WTC11 (cell line): ENCODE data around the gene CACUL1. TPM values are rescaled to one million over a fixed set of nuclear protein-coding genes. Genes with fewer than 3 reads are reported as not detected.

Experiments used
- ATAC-seq: fragments of 200-7000 bp; cut with Tn5 transposase; 2 replicates; pipeline ENCODE4 v1.10.0; 2021; ENCODE audit warnings: mild to moderate bottlenecking, moderate library complexity
- CTCF ChIA-PET: fragments of 300-600 bp; sonication (Branson Sonifier 250); formaldehyde crosslinking; loops from one replicate; lab custom pipeline; 2021; ENCODE audit warnings: antibody characterized with exemption; lab: Charles Lee
- POLR2A ChIA-PET: fragments of 350-600 bp; sonication (Branson Sonifier 250); formaldehyde crosslinking; loops from one replicate; lab custom pipeline; 2021; ENCODE audit warnings: antibody characterized with exemption; lab: Charles Lee
- DNase-seq: peaks from one replicate; pipeline ENCODE4 v3.0.0; 2021; ENCODE audit warnings: low spot score
- H3K27ac Mint-ChIP-seq: 2 replicates; pipeline ENCODE4 v1.8.0; 2021; ENCODE audit warnings: mixed read lengths
- H3K27me3 Mint-ChIP-seq: 2 replicates; pipeline ENCODE4 v1.8.0; 2021; ENCODE audit warnings: low read depth, mild to moderate bottlenecking, moderate library complexity, mixed read lengths
- H3K36me3 Mint-ChIP-seq: 2 replicates; pipeline ENCODE4 v1.8.0; 2021; ENCODE audit warnings: mixed read lengths
- H3K4me1 Mint-ChIP-seq: 2 replicates; pipeline ENCODE4 v1.8.0; 2022; ENCODE audit warnings: mixed read lengths
- H3K4me3 Mint-ChIP-seq: 2 replicates; pipeline ENCODE4 v1.8.0; 2021; ENCODE audit warnings: mild to moderate bottlenecking, moderate library complexity, mixed read lengths
- H3K9me3 Mint-ChIP-seq: 2 replicates; pipeline ENCODE4 v1.8.0; 2021; ENCODE audit warnings: mixed read lengths
- CREB1 ChIP-seq: sonication (generic); formaldehyde crosslinking; IDR thresholded peaks from 2 replicates; pipeline ENCODE4 v1.8.0; 2023; ENCODE audit warnings: mild to moderate bottlenecking, missing genetic modification reagents
- FOXP4 ChIP-seq: sonication (generic); formaldehyde crosslinking; IDR thresholded peaks from 2 replicates; pipeline ENCODE4 v1.8.0; 2022; ENCODE audit warnings: mild to moderate bottlenecking, missing genetic modification reagents
- GTF2I ChIP-seq: fragments of 250-450 bp; sonication (Bioruptor Pico); conservative IDR thresholded peaks from 2 replicates; pipeline ENCODE4 v1.4.0; 2021; ENCODE audit warnings: mild to moderate bottlenecking
- JAZF1 ChIP-seq: fragments of 250-450 bp; sonication (Bioruptor Pico); IDR thresholded peaks from 2 replicates; pipeline ENCODE4 v1.9.0; 2021; ENCODE audit warnings: moderate library complexity, mild to moderate bottlenecking, inconsistent platforms
- MXD4 ChIP-seq: fragments of 250-450 bp; sonication (Bioruptor Pico); IDR thresholded peaks from 2 replicates; pipeline ENCODE4 v1.8.0; 2021; ENCODE audit warnings: mild to moderate bottlenecking, moderate library complexity, borderline replicate concordance
- NFE2L1 ChIP-seq: sonication (generic); formaldehyde crosslinking; IDR thresholded peaks from 2 replicates; pipeline ENCODE4 v1.8.1; 2023; ENCODE audit warnings: missing genetic modification reagents
- NR2C2 ChIP-seq: sonication (generic); formaldehyde crosslinking; IDR thresholded peaks from 2 replicates; pipeline ENCODE4 v1.8.0; 2022; ENCODE audit warnings: mild to moderate bottlenecking, missing genetic modification reagents
- PRDM15 ChIP-seq: sonication (generic); formaldehyde crosslinking; IDR thresholded peaks from 2 replicates; pipeline ENCODE4 v1.8.0; 2022; ENCODE audit warnings: missing genetic modification reagents
- SP1 ChIP-seq: sonication (generic); formaldehyde crosslinking; conservative IDR thresholded peaks from 2 replicates; pipeline ENCODE4 v1.8.1; 2022; ENCODE audit warnings: missing genetic modification reagents
- TCF7 ChIP-seq: sonication (generic); formaldehyde crosslinking; IDR thresholded peaks from 2 replicates; pipeline ENCODE4 v1.8.0; 2022; ENCODE audit warnings: mild to moderate bottlenecking, low read depth, missing genetic modification reagents, moderate library complexity
- ZBTB43 ChIP-seq: sonication (generic); formaldehyde crosslinking; IDR thresholded peaks from 2 replicates; pipeline ENCODE4 v1.8.1; 2023; ENCODE audit warnings: mild to moderate bottlenecking, missing genetic modification reagents
- ZNF121 ChIP-seq: sonication (generic); formaldehyde crosslinking; IDR thresholded peaks from 2 replicates; pipeline ENCODE4 v1.8.0; 2023; ENCODE audit warnings: missing genetic modification reagents
- ZNF263 ChIP-seq: sonication (generic); formaldehyde crosslinking; IDR thresholded peaks from 2 replicates; pipeline ENCODE4 v1.8.1; 2022; ENCODE audit warnings: low read depth, mild to moderate bottlenecking, moderate library complexity, missing genetic modification reagents
- ZNF423 ChIP-seq: fragments of 250-450 bp; sonication (Bioruptor Pico); IDR thresholded peaks from 2 replicates; pipeline ENCODE4 v2.1.2; 2022; ENCODE audit warnings: mild to moderate bottlenecking, moderate library complexity
- total RNA-seq: library from RNA; stranded (reverse); gene quantifications from 3 replicates; pipeline ENCODE4 v1.2.3, GENCODE V29; 2021
- TF ChIP-seq, protein P1 (sequence below): fragments of 200-600 bp; IDR thresholded peaks from 2 replicates; pipeline ENCODE4 v1.8.0; 2022; ENCODE audit warnings: antibody characterized with exemption
- TF ChIP-seq, protein P2 (sequence below): sonication (generic); formaldehyde crosslinking; IDR thresholded peaks from 2 replicates; pipeline ENCODE4 v1.8.1; 2023; ENCODE audit warnings: mild to moderate bottlenecking, moderate library complexity, missing genetic modification reagents
- TF ChIP-seq, protein P3 (sequence below): fragments of 250-450 bp; sonication (Bioruptor Pico); IDR thresholded peaks from 2 replicates; pipeline ENCODE4 v1.9.0; 2021; ENCODE audit warnings: mild to moderate bottlenecking
- TF ChIP-seq, protein P4 (sequence below): fragments of 250-450 bp; sonication (Bioruptor Pico); IDR thresholded peaks from 2 replicates; pipeline ENCODE4 v1.9.0; 2021; ENCODE audit warnings: moderate library complexity, mild to moderate bottlenecking, inconsistent platforms, borderline replicate concordance
- TF ChIP-seq, protein P5 (sequence below): fragments of 250-450 bp; sonication (Bioruptor Pico); IDR thresholded peaks from 2 replicates; pipeline ENCODE4 v1.8.0; 2021; ENCODE audit warnings: mild to moderate bottlenecking

CACUL1 gene
- total RNA-seq, 1 experiment from 2014 or later = 41.5 TPM

- TF ChIP-seq, protein P1, sequence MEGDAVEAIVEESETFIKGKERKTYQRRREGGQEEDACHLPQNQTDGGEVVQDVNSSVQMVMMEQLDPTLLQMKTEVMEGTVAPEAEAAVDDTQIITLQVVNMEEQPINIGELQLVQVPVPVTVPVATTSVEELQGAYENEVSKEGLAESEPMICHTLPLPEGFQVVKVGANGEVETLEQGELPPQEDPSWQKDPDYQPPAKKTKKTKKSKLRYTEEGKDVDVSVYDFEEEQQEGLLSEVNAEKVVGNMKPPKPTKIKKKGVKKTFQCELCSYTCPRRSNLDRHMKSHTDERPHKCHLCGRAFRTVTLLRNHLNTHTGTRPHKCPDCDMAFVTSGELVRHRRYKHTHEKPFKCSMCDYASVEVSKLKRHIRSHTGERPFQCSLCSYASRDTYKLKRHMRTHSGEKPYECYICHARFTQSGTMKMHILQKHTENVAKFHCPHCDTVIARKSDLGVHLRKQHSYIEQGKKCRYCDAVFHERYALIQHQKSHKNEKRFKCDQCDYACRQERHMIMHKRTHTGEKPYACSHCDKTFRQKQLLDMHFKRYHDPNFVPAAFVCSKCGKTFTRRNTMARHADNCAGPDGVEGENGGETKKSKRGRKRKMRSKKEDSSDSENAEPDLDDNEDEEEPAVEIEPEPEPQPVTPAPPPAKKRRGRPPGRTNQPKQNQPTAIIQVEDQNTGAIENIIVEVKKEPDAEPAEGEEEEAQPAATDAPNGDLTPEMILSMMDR = 0 out of 2 replicates have a peak, but pooled peaks have one; percentile 43
- TF ChIP-seq, protein P2, sequence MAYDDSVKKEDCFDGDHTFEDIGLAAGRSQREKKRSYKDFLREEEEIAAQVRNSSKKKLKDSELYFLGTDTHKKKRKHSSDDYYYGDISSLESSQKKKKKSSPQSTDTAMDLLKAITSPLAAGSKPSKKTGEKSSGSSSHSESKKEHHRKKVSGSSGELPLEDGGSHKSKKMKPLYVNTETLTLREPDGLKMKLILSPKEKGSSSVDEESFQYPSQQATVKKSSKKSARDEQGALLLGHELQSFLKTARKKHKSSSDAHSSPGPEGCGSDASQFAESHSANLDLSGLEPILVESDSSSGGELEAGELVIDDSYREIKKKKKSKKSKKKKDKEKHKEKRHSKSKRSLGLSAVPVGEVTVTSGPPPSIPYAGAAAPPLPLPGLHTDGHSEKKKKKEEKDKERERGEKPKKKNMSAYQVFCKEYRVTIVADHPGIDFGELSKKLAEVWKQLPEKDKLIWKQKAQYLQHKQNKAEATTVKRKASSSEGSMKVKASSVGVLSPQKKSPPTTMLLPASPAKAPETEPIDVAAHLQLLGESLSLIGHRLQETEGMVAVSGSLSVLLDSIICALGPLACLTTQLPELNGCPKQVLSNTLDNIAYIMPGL = no peak
- ATAC-seq (peak; percentile 98), DNase-seq (peak; percentile 63)
- CTCF ChIA-PET = interaction anchor here (0.6 to 3.0 kb wide), 15 partner anchors 8 to 146 kb away, joined by 3 to 31 read pairs (median 4); partner anchors contain the start of genes CACUL1 and PRLHR
- Mint-ChIP-seq H3K36me3 (peaks cover 7% of the 10 kb centered on the region), H3K27me3 (no peaks in the 10 kb centered on the region), H3K4me3 (no peak overlapping the region), H3K4me1 (no peaks in the 10 kb centered on the region), H3K27ac (no peak overlapping the region), H3K9me3 (no peaks in the 10 kb centered on the region)
- POLR2A ChIA-PET = no interaction called here
These were observed 41.7 kb downstream of the CACUL1 start for GRCh38 chr10:118712930-118713634.

DNA sequence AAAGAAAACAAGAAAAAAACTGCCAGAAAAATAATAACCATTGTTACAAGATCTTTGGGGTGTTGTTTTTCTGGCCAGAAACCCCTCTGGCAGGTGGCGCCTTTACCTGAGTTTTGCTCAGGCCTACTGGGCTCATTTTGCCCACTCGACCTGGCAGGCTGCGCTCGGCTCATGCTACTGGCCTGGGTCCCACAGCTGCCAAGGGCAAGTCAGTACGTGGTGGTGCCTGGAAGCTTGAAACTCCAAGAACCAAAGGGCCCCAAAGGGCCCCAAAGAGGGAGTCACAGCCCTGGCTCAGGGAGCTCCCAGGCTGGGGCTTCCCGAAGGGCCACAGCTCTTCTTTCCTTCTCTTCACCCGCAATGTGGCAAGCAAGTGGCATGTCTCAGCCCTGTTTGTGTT lies 42.7 kb downstream of the CACUL1 start:
- Mint-ChIP-seq H3K4me3 (no peak overlapping the region), H3K36me3 (peaks cover 10% of the 10 kb centered on the region), H3K4me1 (peaks cover 7% of the 10 kb centered on the region; the same call in 1 of the 2 replicates)
- POLR2A ChIA-PET = no interaction called here
- no peak for ATAC-seq
- no peak for TF ChIP-seq ZBTB43 (CRISPR knock-in tag)
- TF ChIP-seq NFE2L1 = no peak
- TF ChIP-seq NR2C2 (CRISPR knock-in tag) = no peak
- no peak for TF ChIP-seq CREB1 (CRISPR knock-in tag)
- TF ChIP-seq, protein P3, sequence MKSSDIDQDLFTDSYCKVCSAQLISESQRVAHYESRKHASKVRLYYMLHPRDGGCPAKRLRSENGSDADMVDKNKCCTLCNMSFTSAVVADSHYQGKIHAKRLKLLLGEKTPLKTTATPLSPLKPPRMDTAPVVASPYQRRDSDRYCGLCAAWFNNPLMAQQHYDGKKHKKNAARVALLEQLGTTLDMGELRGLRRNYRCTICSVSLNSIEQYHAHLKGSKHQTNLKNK (CRISPR knock-in tag) = no peak
- TF ChIP-seq GTF2I (CRISPR knock-in tag) = no peak
- no peak for TF ChIP-seq TCF7 (CRISPR knock-in tag)
- no peak for TF ChIP-seq ZNF423 (CRISPR knock-in tag)
- TF ChIP-seq JAZF1 (CRISPR knock-in tag) = no peak
- no peak for TF ChIP-seq ZNF121
- TF ChIP-seq SP1 = no peak
- TF ChIP-seq, protein P4, sequence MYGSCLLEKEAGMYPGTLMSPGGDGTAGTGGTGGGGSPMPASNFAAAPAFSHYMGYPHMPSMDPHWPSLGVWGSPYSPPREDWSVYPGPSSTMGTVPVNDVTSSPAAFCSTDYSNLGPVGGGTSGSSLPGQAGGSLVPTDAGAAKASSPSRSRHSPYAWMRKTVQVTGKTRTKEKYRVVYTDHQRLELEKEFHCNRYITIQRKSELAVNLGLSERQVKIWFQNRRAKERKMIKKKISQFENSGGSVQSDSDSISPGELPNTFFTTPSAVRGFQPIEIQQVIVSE = no peak
- no peak for TF ChIP-seq FOXP4
- no peak for TF ChIP-seq ZNF263 (CRISPR knock-in tag)
- TF ChIP-seq PRDM15 (CRISPR knock-in tag) = no peak
- TF ChIP-seq, protein P5, sequence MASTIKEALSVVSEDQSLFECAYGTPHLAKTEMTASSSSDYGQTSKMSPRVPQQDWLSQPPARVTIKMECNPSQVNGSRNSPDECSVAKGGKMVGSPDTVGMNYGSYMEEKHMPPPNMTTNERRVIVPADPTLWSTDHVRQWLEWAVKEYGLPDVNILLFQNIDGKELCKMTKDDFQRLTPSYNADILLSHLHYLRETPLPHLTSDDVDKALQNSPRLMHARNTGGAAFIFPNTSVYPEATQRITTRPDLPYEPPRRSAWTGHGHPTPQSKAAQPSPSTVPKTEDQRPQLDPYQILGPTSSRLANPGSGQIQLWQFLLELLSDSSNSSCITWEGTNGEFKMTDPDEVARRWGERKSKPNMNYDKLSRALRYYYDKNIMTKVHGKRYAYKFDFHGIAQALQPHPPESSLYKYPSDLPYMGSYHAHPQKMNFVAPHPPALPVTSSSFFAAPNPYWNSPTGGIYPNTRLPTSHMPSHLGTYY = no peak
- no peak for TF ChIP-seq MXD4
- TF ChIP-seq, all 79 proteins: peak for 0
- Mint-ChIP-seq H3K27me3 (no peaks in the 10 kb centered on the region), H3K27ac (no peak overlapping the region), H3K9me3 (no peaks in the 10 kb centered on the region)
- CTCF ChIA-PET = interaction anchor here (0.9 to 3.0 kb wide), 16 partner anchors 8 to 145 kb away, joined by 3 to 31 read pairs (median 4); partner anchors contain the start of genes CACUL1 and PRLHR
- no peak for DNase-seq
